ENCODE results near the gene ABHD14A. TPM values are rescaled to one million over a fixed set of nuclear protein-coding genes. Genes with fewer than 3 reads are reported as not detected.

The ABHD14A gene
- total RNA-seq, 3 donors from 2014 or later = 11.8 to 19.7 (median 12.6) TPM

- no peak for ATAC-seq
- Mint-ChIP-seq H3K4me3 (peak overlapping the region; percentile 82), H3K9me3 (no peaks in the 10 kb centered on the region), H3K4me1 (ENCODE audit: low read depth) (peaks cover 10% of the 10 kb centered on the region), H3K36me3 (ENCODE audit: insufficient read depth) (no peaks in the 10 kb centered on the region), H3K27me3 (ENCODE audit: low read depth) (no peaks in the 10 kb centered on the region)
- no peak for DNase-seq
These were observed 6.6 kb upstream of the ABHD14A start for GRCh38 chr3:51968170-51968775.

GRCh38 chr3:51968883-51969678, 5.8 kb upstream of the ABHD14A start:
- DNase-seq (no peak), ATAC-seq (no peak)
- Mint-ChIP-seq H3K27me3 (ENCODE audit: low read depth) (no peaks in the 10 kb centered on the region), H3K4me1 (ENCODE audit: low read depth) (peaks cover 13% of the 10 kb centered on the region), H3K36me3 (ENCODE audit: insufficient read depth) (no peaks in the 10 kb centered on the region), H3K9me3 (no peaks in the 10 kb centered on the region), H3K4me3 (peak overlapping the region; percentile 82)

GRCh38 chr3:51969841-51970240, 5.0 kb upstream of the ABHD14A start:
- H3K4me1 Mint-ChIP-seq (ENCODE audit: low read depth) = peaks cover 17% of the 10 kb centered on the region
- no peak for ATAC-seq

DNA sequence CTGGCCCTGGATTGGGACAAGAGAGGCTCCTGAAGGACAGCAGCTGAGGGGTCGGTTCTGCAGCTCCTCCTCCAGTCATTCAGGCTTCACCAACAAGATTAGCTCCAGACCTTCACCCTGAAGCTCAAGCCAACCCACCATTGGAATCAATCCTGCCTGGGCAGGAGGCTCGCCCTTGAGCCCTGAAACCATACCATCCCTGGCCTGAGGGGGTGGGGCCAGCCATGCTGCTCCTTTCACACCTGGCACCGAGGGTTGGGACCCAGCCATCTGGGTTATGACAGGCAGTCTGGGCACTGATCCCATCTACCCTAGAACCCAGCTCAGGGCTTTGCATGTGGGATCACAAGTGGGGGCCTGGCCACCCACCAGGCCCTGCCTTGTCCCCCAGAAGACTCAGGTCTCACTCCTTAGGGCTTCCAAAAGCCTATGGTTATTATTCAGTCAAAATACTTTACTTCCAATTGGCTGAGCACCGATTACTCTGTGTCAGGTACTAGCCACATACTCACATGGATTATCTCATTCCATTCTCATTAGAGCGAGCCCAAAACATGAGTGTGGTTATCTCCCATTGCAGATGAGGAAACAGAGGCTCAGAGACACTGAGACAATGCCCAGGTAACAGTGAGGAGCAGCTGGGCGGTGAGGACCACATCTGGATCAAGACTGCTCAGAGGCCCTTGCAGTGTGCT, 4.1 kb upstream of the ABHD14A start:
- DNase-seq (no peak), ATAC-seq (no peak)
- Mint-ChIP-seq H3K4me3 (no peak overlapping the region), H3K9me3 (no peaks in the 10 kb centered on the region), H3K36me3 (ENCODE audit: insufficient read depth) (no peaks in the 10 kb centered on the region), H3K27me3 (ENCODE audit: low read depth) (no peaks in the 10 kb centered on the region), H3K4me1 (ENCODE audit: low read depth) (peaks cover 20% of the 10 kb centered on the region)

More at GRCh38 chr3:51969841-51970240, 5.0 kb upstream of the ABHD14A start:
- no peaks in the 10 kb centered on the region for H3K9me3 Mint-ChIP-seq
- H3K4me3 Mint-ChIP-seq = no peak overlapping the region
- H3K36me3 Mint-ChIP-seq (ENCODE audit: insufficient read depth) = no peaks in the 10 kb centered on the region
- no peaks in the 10 kb centered on the region for H3K27me3 Mint-ChIP-seq (ENCODE audit: low read depth)
- DNase-seq = no peak

- Mint-ChIP-seq H3K36me3 (ENCODE audit: insufficient read depth) (no peaks in the 10 kb centered on the region), H3K4me3 (no peak overlapping the region), H3K4me1 (ENCODE audit: low read depth) (peaks cover 20% of the 10 kb centered on the region), H3K9me3 (no peaks in the 10 kb centered on the region), H3K27me3 (ENCODE audit: low read depth) (no peaks in the 10 kb centered on the region)
- ATAC-seq (no peak), DNase-seq (no peak)
These were observed 3.5 kb upstream of the ABHD14A start for GRCh38 chr3:51971350-51971749.

GRCh38 chr3:51974277-51974962, 444 bp upstream of the ABHD14A start:
- Mint-ChIP-seq H3K9me3 (no peaks in the 10 kb centered on the region), H3K27me3 (ENCODE audit: low read depth) (no peaks in the 10 kb centered on the region), H3K36me3 (ENCODE audit: insufficient read depth) (no peaks in the 10 kb centered on the region), H3K4me1 (ENCODE audit: low read depth) (peaks cover 25% of the 10 kb centered on the region), H3K4me3 (peak overlapping the region; percentile 97)
- no peak for DNase-seq
- ATAC-seq = peak; percentile 20 to 24

GRCh38 chr3:51975852-51976549, 1.1 kb downstream of the ABHD14A start:
- Mint-ChIP-seq H3K9me3 (no peaks in the 10 kb centered on the region), H3K27me3 (ENCODE audit: low read depth) (no peaks in the 10 kb centered on the region), H3K4me3 (peak overlapping the region; percentile 97), H3K36me3 (ENCODE audit: insufficient read depth) (no peaks in the 10 kb centered on the region), H3K4me1 (ENCODE audit: low read depth) (peaks cover 26% of the 10 kb centered on the region)
- DNase-seq = no peak
- ATAC-seq = no peak

DNA sequence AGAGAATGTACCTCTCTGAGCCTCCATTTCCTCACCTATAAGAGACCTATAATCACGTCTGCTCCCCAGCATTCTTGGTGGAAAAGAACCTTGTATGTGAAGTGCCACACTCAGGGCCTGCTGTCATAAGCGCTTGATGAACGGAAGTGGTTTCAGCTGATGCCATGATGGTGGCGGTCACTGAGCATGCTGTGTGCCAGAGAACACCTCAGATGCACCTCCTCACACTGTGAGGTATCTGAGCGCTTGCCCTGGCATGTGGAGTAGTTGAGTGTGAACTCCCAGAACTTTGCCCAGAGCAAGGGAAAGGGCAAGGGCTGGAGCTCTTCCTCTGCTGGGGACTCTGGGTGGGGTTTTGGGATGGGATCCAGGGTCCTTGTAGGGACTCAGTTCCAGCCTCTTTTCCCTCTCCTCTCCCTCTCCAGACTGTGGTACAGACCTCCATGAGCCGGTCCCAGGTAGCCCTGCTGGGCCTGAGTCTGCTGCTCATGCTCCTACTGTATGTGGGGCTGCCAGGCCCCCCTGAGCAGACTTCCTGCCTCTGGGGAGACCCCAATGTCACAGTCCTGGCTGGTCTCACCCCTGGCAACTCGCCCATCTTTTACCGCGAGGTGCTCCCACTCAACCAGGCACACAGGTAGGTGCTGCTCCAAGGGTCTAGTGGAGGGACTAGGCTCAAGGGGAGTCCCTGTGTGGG, 2.7 kb downstream of the ABHD14A start:
- ATAC-seq (no peak), DNase-seq (no peak)
- Mint-ChIP-seq H3K4me1 (ENCODE audit: low read depth) (peaks cover 35% of the 10 kb centered on the region), H3K4me3 (peak overlapping the region; percentile 29), H3K36me3 (ENCODE audit: insufficient read depth) (no peaks in the 10 kb centered on the region), H3K27me3 (ENCODE audit: low read depth) (no peaks in the 10 kb centered on the region), H3K9me3 (no peaks in the 10 kb centered on the region)

DNA sequence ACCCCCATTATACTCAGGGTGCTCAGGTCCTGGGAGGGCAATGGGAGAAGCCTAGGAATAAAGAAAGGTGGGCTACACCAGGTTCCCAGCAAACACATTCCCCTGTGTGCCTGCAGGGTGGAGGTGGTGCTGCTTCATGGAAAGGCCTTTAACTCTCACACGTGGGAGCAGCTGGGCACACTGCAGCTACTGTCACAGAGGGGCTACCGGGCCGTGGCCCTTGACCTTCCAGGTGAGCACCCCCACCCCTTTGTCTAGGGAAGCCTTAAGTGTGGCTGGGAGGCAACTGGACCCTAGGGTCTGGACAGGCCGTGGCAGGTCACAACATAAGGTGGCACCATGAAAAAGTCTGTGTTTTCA, 3.3 kb downstream of the ABHD14A start:
- H3K9me3 Mint-ChIP-seq = no peaks in the 10 kb centered on the region
- DNase-seq (no peak), ATAC-seq (no peak)
- H3K27me3 Mint-ChIP-seq (ENCODE audit: low read depth) = no peaks in the 10 kb centered on the region
- H3K4me3 Mint-ChIP-seq = no peak overlapping the region
- H3K4me1 Mint-ChIP-seq (ENCODE audit: low read depth) = peaks cover 38% of the 10 kb centered on the region
- no peaks in the 10 kb centered on the region for H3K36me3 Mint-ChIP-seq (ENCODE audit: insufficient read depth)

GRCh38 chr3:51980253-51980652, 5.4 kb downstream of the ABHD14A start:
- ATAC-seq (no peak), DNase-seq (no peak)
- Mint-ChIP-seq H3K4me3 (no peak overlapping the region), H3K9me3 (no peaks in the 10 kb centered on the region), H3K27me3 (ENCODE audit: low read depth) (no peaks in the 10 kb centered on the region), H3K4me1 (ENCODE audit: low read depth) (peaks cover 37% of the 10 kb centered on the region), H3K36me3 (ENCODE audit: insufficient read depth) (no peaks in the 10 kb centered on the region)

DNA sequence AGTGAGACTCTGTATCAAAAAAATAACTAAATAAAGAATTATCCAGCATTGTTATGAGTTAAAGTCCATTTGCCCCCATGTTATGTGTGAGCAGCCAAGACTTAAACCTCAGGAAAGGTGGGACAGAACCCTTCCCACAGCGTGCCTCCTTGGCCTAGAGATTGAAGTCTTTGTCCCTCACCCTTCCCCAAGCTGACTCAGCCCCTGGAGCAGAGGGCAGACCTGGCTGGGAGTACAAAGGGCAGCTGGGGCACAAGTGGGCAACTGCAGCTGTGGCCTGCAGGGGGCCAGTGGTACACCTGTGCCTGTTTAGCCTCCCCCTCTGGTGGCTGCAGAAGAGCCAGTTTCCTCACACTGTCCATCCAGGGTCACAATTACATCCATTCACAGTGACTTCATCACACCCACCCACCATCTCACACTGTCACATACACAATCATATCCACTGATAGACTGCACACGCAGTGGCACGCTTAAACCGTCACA, 7.5 kb downstream of the ABHD14A start:
- H3K4me3 Mint-ChIP-seq = peak overlapping the region; percentile 93
- no peaks in the 10 kb centered on the region for H3K36me3 Mint-ChIP-seq (ENCODE audit: insufficient read depth)
- DNase-seq = no peak
- no peaks in the 10 kb centered on the region for H3K27me3 Mint-ChIP-seq (ENCODE audit: low read depth)
- H3K4me1 Mint-ChIP-seq (ENCODE audit: low read depth) = peaks cover 23% of the 10 kb centered on the region
- H3K9me3 Mint-ChIP-seq = no peaks in the 10 kb centered on the region
- ATAC-seq = peak; percentile 28 to 33

DNA sequence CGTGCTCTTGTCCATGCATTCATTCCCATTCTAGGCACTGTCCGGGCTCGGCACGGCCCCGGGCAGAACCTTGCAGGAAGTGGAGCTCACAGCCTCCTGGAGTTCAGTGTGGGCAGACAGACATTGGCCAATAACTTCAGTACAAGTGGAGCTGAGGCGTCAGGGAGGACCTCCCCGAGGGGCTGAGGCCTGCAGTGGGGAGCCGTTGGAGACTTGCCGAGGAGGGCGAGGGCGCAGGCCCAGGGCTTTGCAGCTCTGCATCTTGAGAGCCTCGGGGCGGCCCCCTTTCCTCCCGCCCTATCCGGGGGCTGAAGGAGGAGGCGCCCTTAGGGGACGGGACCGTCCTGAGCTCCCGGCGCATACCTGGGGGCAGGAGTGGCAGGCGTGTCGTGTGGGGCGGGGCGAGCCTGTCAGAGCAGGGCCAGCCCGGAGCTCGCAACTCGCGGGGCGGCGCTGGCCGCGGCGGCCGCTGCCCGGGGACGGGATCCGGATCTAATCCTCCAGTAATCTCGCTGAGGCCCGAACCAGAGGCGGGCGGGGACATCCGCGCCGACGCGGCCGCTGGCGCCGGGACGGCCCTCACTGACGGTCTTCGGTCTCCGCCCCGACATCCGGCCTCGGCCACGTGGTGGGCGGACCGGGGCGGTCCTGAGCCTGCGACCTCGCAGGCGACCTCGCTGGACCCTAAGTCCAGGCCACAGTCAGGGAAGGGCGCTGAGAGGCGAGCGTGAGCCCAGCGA, 8.1 kb downstream of the ABHD14A start, which contains the start of gene ACY1:
ACY1 (plus strand) TSS at position 698 of the 740 bp plus-strand sequence. CDS start 530 bp downstream, outside the sequence.
- Mint-ChIP-seq H3K36me3 (ENCODE audit: insufficient read depth) (no peaks in the 10 kb centered on the region), H3K4me3 (peak within 1 kb of the TSS; percentile 93), H3K4me1 (ENCODE audit: low read depth) (peaks cover 22% of the 10 kb centered on the region), H3K27me3 (ENCODE audit: low read depth) (no peaks in the 10 kb centered on the region), H3K9me3 (no peaks in the 10 kb centered on the region)
- DNase-seq = peak; percentile 57
- ATAC-seq = peak; percentile 87 to 88

All from activated T-cell treated with anti-CD3 and anti-CD28 coated beads, Interleukin-2, amount 50 U/mL, for 4 hours (primary cell).